GM19455 (cell line): ENCODE results near the gene TOX2.

Experiments used
- ATAC-seq: cut with Tn5 transposase; IDR thresholded peaks from one replicate; pipeline ENCODE4 v1.9.1; 2021; ENCODE audit not compliant: unreplicated experiment

The TOX2 gene

GRCh38 chr20:43938932-43939761 is 24.5 kb downstream of the TOX2 start:
- ATAC-seq = no peak

- no peak for ATAC-seq
Observed at GRCh38 chr20:43939762-43940121, 25.1 kb downstream of the TOX2 start.

- no peak for ATAC-seq
Observed at GRCh38 chr20:43940518-43941225, 26.0 kb downstream of the TOX2 start.

- no peak for ATAC-seq
Observed at GRCh38 chr20:43941476-43942200, 27.0 kb downstream of the TOX2 start.

GRCh38 chr20:43942201-43942590 is 27.5 kb downstream of the TOX2 start:
- no peak for ATAC-seq

GRCh38 chr20:43942667-43943285 is 28.1 kb downstream of the TOX2 start:
- ATAC-seq = peak; percentile 49

- no peak for ATAC-seq
Observed at GRCh38 chr20:43943725-43944124, 29.1 kb downstream of the TOX2 start.

- no peak for ATAC-seq
Observed at GRCh38 chr20:43944653-43945235, 30.1 kb downstream of the TOX2 start.

- no peak for ATAC-seq
Observed at GRCh38 chr20:43945391-43946205, 30.9 kb downstream of the TOX2 start.

- ATAC-seq = no peak
Observed at GRCh38 chr20:43946206-43946491, 31.5 kb downstream of the TOX2 start.

- ATAC-seq = no peak
Observed at GRCh38 chr20:43946659-43947315, 32.1 kb downstream of the TOX2 start.

GRCh38 chr20:43947316-43947710 is 32.7 kb downstream of the TOX2 start:
- no peak for ATAC-seq

- no peak for ATAC-seq
Observed at GRCh38 chr20:43948455-43948854, 33.8 kb downstream of the TOX2 start.

- no peak for ATAC-seq
Observed at GRCh38 chr20:43949248-43949647, 34.6 kb downstream of the TOX2 start.

GRCh38 chr20:43949741-43950618 is 35.3 kb downstream of the TOX2 start:
- peak; percentile 75 for ATAC-seq

GRCh38 chr20:43953919-43954592 is 39.4 kb downstream of the TOX2 start:
- no peak for ATAC-seq

- ATAC-seq = no peak
Observed at GRCh38 chr20:43954704-43955061, 40.0 kb downstream of the TOX2 start.

GRCh38 chr20:43955062-43955749 is 40.6 kb downstream of the TOX2 start:
- ATAC-seq = peak; percentile 65
